HG03108 (cell line): ENCODE results near the gene SNX9.
A peak's percentile ranks its signal among the peaks of the same experiment; 100 is the strongest.
"Not testable (repeated sequence)": the region's sequence is repeated elsewhere in the genome, so short reads cannot be mapped to it uniquely, and the experiment has no call there.

Experiments used
- ATAC-seq: cut with Tn5 transposase; IDR thresholded peaks from one replicate; pipeline ENCODE4 v1.9.1; 2021; ENCODE audit warnings: moderate library complexity; ENCODE audit not compliant: unreplicated experiment

The SNX9 gene

GRCh38 chr6:157830354-157831017 is 7.4 kb downstream of the SNX9 start:
- ATAC-seq = peak; percentile 89

- ATAC-seq = no peak
These were observed 7.9 kb downstream of the SNX9 start for GRCh38 chr6:157831018-157831369.

GRCh38 chr6:157831424-157832249 is 8.6 kb downstream of the SNX9 start:
- no peak for ATAC-seq

GRCh38 chr6:157832250-157832967 is 9.4 kb downstream of the SNX9 start:
- no peak for ATAC-seq

- no peak for ATAC-seq
These were observed 11.5 kb downstream of the SNX9 start for GRCh38 chr6:157834549-157834948.

- ATAC-seq = no peak
These were observed 15.8 kb downstream of the SNX9 start for GRCh38 chr6:157838718-157839430.

- no peak for ATAC-seq
These were observed 16.6 kb downstream of the SNX9 start for GRCh38 chr6:157839606-157840005.

- no peak for ATAC-seq
These were observed 17.2 kb downstream of the SNX9 start for GRCh38 chr6:157840261-157840660.

GRCh38 chr6:157840776-157841175 is 17.7 kb downstream of the SNX9 start:
- no peak for ATAC-seq

- peak; percentile 82 for ATAC-seq
These were observed 18.3 kb downstream of the SNX9 start for GRCh38 chr6:157841211-157841840.

GRCh38 chr6:157842212-157842611 is 19.2 kb downstream of the SNX9 start:
- no peak for ATAC-seq

- not testable (repeated sequence) for ATAC-seq
These were observed 21.1 kb downstream of the SNX9 start for GRCh38 chr6:157844196-157844595.

- no peak for ATAC-seq
These were observed 22.6 kb downstream of the SNX9 start for GRCh38 chr6:157845493-157846259.

- ATAC-seq = no peak
These were observed 24.8 kb downstream of the SNX9 start for GRCh38 chr6:157847846-157848245.

- no peak for ATAC-seq
These were observed 25.6 kb downstream of the SNX9 start for GRCh38 chr6:157848693-157849092.

- no peak for ATAC-seq
These were observed 26.4 kb downstream of the SNX9 start for GRCh38 chr6:157849288-157850017.

GRCh38 chr6:157850030-157850429 is 27.0 kb downstream of the SNX9 start:
- no peak for ATAC-seq

GRCh38 chr6:157853018-157853805 is 30.2 kb downstream of the SNX9 start:
- no peak for ATAC-seq
